B cell (primary cell): ENCODE data around the gene CSF1. TPM values are rescaled to one million over a fixed set of nuclear protein-coding genes. Genes with fewer than 3 reads are reported as not detected.

Experiments
- ATAC-seq: fragments of 200-7000 bp; cut with Tn5 transposase; one replicate; pipeline ENCODE4 v1.10.0; 2021; ENCODE audit warnings: low read depth, mild to moderate bottlenecking, moderate number of reproducible peaks, moderate library complexity
- CTCF ChIA-PET: fragments of 350-600 bp; sonication (Branson Sonifier 250); formaldehyde crosslinking; loops from one replicate; lab custom pipeline; 2021; ENCODE audit warnings: antibody characterized with exemption, inconsistent platforms; lab: Charles Lee
- POLR2A ChIA-PET: fragments of 350-600 bp; sonication (Branson Sonifier 250); formaldehyde crosslinking; loops from one replicate; lab custom pipeline; 2021; ENCODE audit warnings: antibody characterized with exemption; lab: Charles Lee
- DNase-seq: peaks from one replicate; pipeline ENCODE4 v3.0.0; 2013
- H2AFZ ChIP-seq: 2 replicates; pipeline ENCODE4 v1.6.1; 2012; ENCODE audit warnings: mild to moderate bottlenecking, low read depth, low read length; ENCODE audit not compliant: insufficient read depth, poor library complexity, severe bottlenecking
- H3K27ac ChIP-seq, 2 donors: 1 replicate in 1 of 2; 2 replicates in 1 of 2; pipeline ENCODE4 v1.5.1; 2012 to 2013; ENCODE audit warnings: low read length in 2 of 2, mild to moderate bottlenecking in 2 of 2, moderate library complexity in 1 of 2
- H3K27me3 ChIP-seq, 4 experiments: fragments of 200-600 bp in 1 of 4; sonication (generic) in 1 of 4; replicated peaks in 1 of 4; 1 replicate in 2 of 4; 2 replicates in 2 of 4; pipeline versions ENCODE4 v1.6.1 to v1.7.0; 2013 to 2016; ENCODE audit warnings: low read length in 3 of 4, mild to moderate bottlenecking in 2 of 4, mixed read lengths in 1 of 4, moderate library complexity in 1 of 4; ENCODE audit not compliant: insufficient read depth in 4 of 4, control insufficient read depth in 3 of 4; ENCODE audit errors: control extremely low read depth in 1 of 4
- H3K36me3 ChIP-seq, 2 experiments: replicated peaks in 1 of 2; 1 replicate in 1 of 2; 2 replicates in 1 of 2; pipeline versions ENCODE4 v1.6.1 to v1.7.1; 2013; ENCODE audit warnings: low read length in 1 of 2; ENCODE audit not compliant: insufficient read depth in 2 of 2, control insufficient read depth in 1 of 2; ENCODE audit errors: control extremely low read depth in 1 of 2, extremely low read depth in 1 of 2
- H3K4me1 ChIP-seq, 2 donors: fragments of 200-600 bp in 1 of 2; sonication (generic) in 1 of 2; 1 replicate in 1 of 2; 2 replicates in 1 of 2; pipeline versions ENCODE4 v1.5.1 to v1.6.1; 2013 to 2017; ENCODE audit warnings: low read length in 2 of 2; ENCODE audit not compliant: control insufficient read depth in 2 of 2, insufficient read depth in 2 of 2
- H3K4me2 ChIP-seq: replicated peaks from 2 replicates; pipeline ENCODE3; 2012; ENCODE audit warnings: mild to moderate bottlenecking, low read depth, low read length; ENCODE audit not compliant: poor library complexity, severe bottlenecking
- H3K4me3 ChIP-seq, 5 experiments: fragments of 200-600 bp in 1 of 5; sonication (generic) in 1 of 5; 1 replicate in 3 of 5; 2 replicates in 2 of 5; pipeline versions ENCODE4 v1.5.1 to v1.7.0; 2011 to 2016; ENCODE audit warnings: low read length in 4 of 5, mild to moderate bottlenecking in 4 of 5, low read depth in 2 of 5, control low read depth in 1 of 5, moderate library complexity in 1 of 5; ENCODE audit not compliant: insufficient read depth in 1 of 5; ENCODE audit errors: control extremely low read depth in 1 of 5, extremely low read depth in 1 of 5
- H3K79me2 ChIP-seq: fragments of 200-600 bp; sonication (generic); one replicate; pipeline ENCODE4 v1.6.0; 2016; ENCODE audit warnings: low read length; ENCODE audit not compliant: control insufficient read depth, insufficient read depth
- H3K9ac ChIP-seq: fragments of 200-600 bp; sonication (generic); 2 replicates; pipeline ENCODE4 v1.6.1; 2017; ENCODE audit warnings: mild to moderate bottlenecking, low read length, moderate library complexity
- H3K9me3 ChIP-seq, 3 donors: one replicate each; pipeline versions ENCODE4 v1.6.1 to v1.7.1; 2013; ENCODE audit warnings: low read length in 2 of 3; ENCODE audit not compliant: control insufficient read depth in 2 of 3, insufficient read depth in 1 of 3; ENCODE audit errors: control extremely low read depth in 1 of 3
- H4K20me1 ChIP-seq: 2 replicates; pipeline ENCODE4 v1.6.0; 2012; ENCODE audit warnings: mild to moderate bottlenecking, low read length; ENCODE audit not compliant: insufficient read depth, control insufficient read depth, poor library complexity, severe bottlenecking
- H3K27ac Mint-ChIP-seq: one replicate; pipeline ENCODE4 v1.8.0; 2021; ENCODE audit warnings: mixed read lengths
- H3K27me3 Mint-ChIP-seq: one replicate; pipeline ENCODE4 v1.8.0; 2021; ENCODE audit warnings: mixed read lengths
- H3K4me1 Mint-ChIP-seq: one replicate; pipeline ENCODE4 v1.8.0; 2021; ENCODE audit warnings: mixed read lengths
- H3K4me3 Mint-ChIP-seq: one replicate; pipeline ENCODE4 v1.8.0; 2021; ENCODE audit warnings: mixed read lengths
- H3K9me3 Mint-ChIP-seq: one replicate; pipeline ENCODE4 v1.8.0; 2022; ENCODE audit warnings: mixed read lengths; ENCODE audit not compliant: insufficient read depth
- EZH2 ChIP-seq: IDR thresholded peaks from 2 replicates; pipeline ENCODE4 v1.6.1; 2012; ENCODE audit warnings: borderline replicate concordance, low read depth, mild to moderate bottlenecking, moderate library complexity, low read length; ENCODE audit not compliant: insufficient read depth, poor library complexity, severe bottlenecking
- WGBS: methylation state at CpG from one replicate; pipeline ENCODE4 v1.1.5; 2013; ENCODE audit warnings: missing lambda C conversion rate; ENCODE audit not compliant: insufficient coverage; 5-methylcytosine and 5-hydroxymethylcytosine counted together
- intact Hi-C: fragments of 100-400 bp; cut with micrococcal nuclease; formaldehyde crosslinking; loops from one replicate; pipeline ENCODE4 v1.10.0; 2022
- polyA plus RNA-seq: library from polyadenylated mRNA; depleted of rRNA; stranded (reverse); fragments of >200 nt; gene quantifications from 2 replicates; pipeline ENCODE4 v1.2.3, GENCODE V29; 2012
- total RNA-seq, 2 donors: library from RNA; stranded (reverse); fragments of 120-200 nt in 1 of 2; gene quantifications; 1 replicate in 1 of 2; 2 replicates in 1 of 2; pipeline versions ENCODE4 v1.2.3 to v1.2.4, GENCODE V29; 2013 to 2022
- TF ChIP-seq, protein P1 (sequence below): fragments of 200-600 bp; IDR thresholded peaks from one replicate; pipeline ENCODE4 v1.8.0; 2022; ENCODE audit warnings: antibody characterized with exemption, mild to moderate bottlenecking

The CSF1 gene
- total and polyA plus RNA-seq, 2 donors (not counting 1 experiment from before 2014, with no cell fraction given), result 0.55 to 4.2 TPM

DNA sequence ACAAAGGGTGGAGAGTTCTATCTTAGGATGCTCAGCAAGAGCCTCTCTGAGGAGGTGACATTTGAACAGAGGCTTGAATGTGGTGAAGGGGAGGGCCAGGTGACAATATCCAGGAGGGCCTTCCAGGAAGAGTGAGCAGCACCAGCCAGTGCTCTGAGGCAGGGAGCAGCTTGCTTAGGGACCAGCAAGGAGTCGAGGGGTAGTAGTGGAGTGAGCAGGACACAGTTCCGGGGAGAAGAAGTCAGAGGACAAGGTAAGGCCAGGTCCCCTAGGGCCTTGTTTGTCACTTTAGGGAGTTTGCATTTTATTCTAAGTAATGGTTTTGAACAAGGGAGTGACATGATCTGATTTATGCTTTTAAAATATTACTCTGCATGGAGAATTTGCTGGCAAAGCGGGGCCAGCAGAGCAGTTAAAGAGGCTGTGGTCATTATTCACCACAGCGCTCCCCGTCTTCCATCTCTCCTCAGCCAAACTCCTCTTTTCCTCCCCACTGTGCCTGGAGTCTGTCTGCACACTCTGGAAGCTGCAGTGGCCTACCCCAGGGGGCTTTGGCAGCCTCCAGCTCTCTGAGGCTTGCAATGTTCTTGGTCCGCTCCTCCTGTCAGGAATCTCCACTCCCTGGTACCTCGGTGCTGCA, 17.0 kb upstream of the CSF1 start:
- Histone ChIP-seq H3K9me3 (peaks cover 0 to 6% (median 0%) of the 10 kb centered on the region in 3 donors), H3K27me3 (peaks cover 0 to 38% (median 0%) of the 10 kb centered on the region in 4 experiments), H3K4me3 (no peak overlapping the region), H3K79me2 (no peaks in the 10 kb centered on the region), H3K36me3 (no peaks in the 10 kb centered on the region), H2AFZ (no peak overlapping the region), H3K4me1 (peaks cover 21 to 25% of the 10 kb centered on the region in 2 donors), H3K9ac (no peak overlapping the region), H4K20me1 (no peaks in the 10 kb centered on the region), H3K27ac (no peak overlapping the region), H3K4me2 (no peak overlapping the region)
- CTCF ChIA-PET, result no interaction called here
- POLR2A ChIA-PET, result no interaction called here
- intact Hi-C loops, result no loop called here
- Mint-ChIP-seq H3K4me1 (peaks cover 18% of the 10 kb centered on the region), H3K27me3 (peaks cover 10% of the 10 kb centered on the region), H3K9me3 (no peaks in the 10 kb centered on the region), H3K27ac (no peak overlapping the region), H3K4me3 (no peak overlapping the region)
- no peak for DNase-seq
- WGBS, result 99% methylated on average over 7 of the region's 7 CpGs
- TF ChIP-seq EZH2, result no peak
- TF ChIP-seq, protein P1, sequence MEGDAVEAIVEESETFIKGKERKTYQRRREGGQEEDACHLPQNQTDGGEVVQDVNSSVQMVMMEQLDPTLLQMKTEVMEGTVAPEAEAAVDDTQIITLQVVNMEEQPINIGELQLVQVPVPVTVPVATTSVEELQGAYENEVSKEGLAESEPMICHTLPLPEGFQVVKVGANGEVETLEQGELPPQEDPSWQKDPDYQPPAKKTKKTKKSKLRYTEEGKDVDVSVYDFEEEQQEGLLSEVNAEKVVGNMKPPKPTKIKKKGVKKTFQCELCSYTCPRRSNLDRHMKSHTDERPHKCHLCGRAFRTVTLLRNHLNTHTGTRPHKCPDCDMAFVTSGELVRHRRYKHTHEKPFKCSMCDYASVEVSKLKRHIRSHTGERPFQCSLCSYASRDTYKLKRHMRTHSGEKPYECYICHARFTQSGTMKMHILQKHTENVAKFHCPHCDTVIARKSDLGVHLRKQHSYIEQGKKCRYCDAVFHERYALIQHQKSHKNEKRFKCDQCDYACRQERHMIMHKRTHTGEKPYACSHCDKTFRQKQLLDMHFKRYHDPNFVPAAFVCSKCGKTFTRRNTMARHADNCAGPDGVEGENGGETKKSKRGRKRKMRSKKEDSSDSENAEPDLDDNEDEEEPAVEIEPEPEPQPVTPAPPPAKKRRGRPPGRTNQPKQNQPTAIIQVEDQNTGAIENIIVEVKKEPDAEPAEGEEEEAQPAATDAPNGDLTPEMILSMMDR, result no peak
- no peak for ATAC-seq
